Measurements from ENCODE around the gene NID1. TPM values are rescaled to one million over a fixed set of nuclear protein-coding genes. Genes with fewer than 3 reads are reported as not detected.
"Not testable (repeated sequence)": the region's sequence is repeated elsewhere in the genome, so short reads cannot be mapped to it uniquely, and the experiment has no call there.

The NID1 gene
- total RNA-seq, 1 donor from 2014 or later: 89.4 TPM

- DNase-seq (ENCODE audit: low spot score): no peak
Measured at GRCh38 chr1:235935235-235936225, 129.4 kb downstream of the NID1 start.

- no peak for DNase-seq (ENCODE audit: low spot score)
Measured at GRCh38 chr1:235933766-235934116, 131.1 kb downstream of the NID1 start.

GRCh38 chr1:235933017-235933765, 131.7 kb downstream of the NID1 start:
- no peak for DNase-seq (ENCODE audit: low spot score)

- no peak for DNase-seq (ENCODE audit: low spot score)
Measured at GRCh38 chr1:235932090-235932510, 132.8 kb downstream of the NID1 start.

GRCh38 chr1:235931171-235931738, 133.6 kb downstream of the NID1 start:
- DNase-seq (ENCODE audit: low spot score): no peak

GRCh38 chr1:235930543-235930942, 134.3 kb downstream of the NID1 start:
- no peak for DNase-seq (ENCODE audit: low spot score)

- no peak for DNase-seq (ENCODE audit: low spot score)
Measured at GRCh38 chr1:235929216-235929615, 135.7 kb downstream of the NID1 start.

- no peak for DNase-seq (ENCODE audit: low spot score)
Measured at GRCh38 chr1:235928197-235928596, 136.7 kb downstream of the NID1 start.

- not testable (repeated sequence) for DNase-seq (ENCODE audit: low spot score)
Measured at GRCh38 chr1:235927551-235927950, 137.3 kb downstream of the NID1 start.

Other genes starting within 250 kb of the NID1 start
- gene LYST, start 198.2 kb downstream of the NID1 start, total RNA-seq: 20.1 TPM
- gene GPR137B, start 77.4 kb upstream of the NID1 start, total RNA-seq: 30.5 TPM
- 62.1 TPM for gene ERO1B, start 216.9 kb upstream of the NID1 start, total RNA-seq

Measured in mucosa of gallbladder (tissue), 1 donor.